Neural cell (in vitro differentiated cells): ENCODE measurements around the gene FNDC3A. TPM values are rescaled to one million over a fixed set of nuclear protein-coding genes. Genes with fewer than 3 reads are reported as not detected.

Experiments
- H2AFZ ChIP-seq: fragments of 200-600, 300-800 bp; sonication (generic), shearing (Covaris generic); 2 replicates; pipeline ENCODE4 v1.6.0; 2014; ENCODE audit warnings: low read depth, mild to moderate bottlenecking, antibody characterized with exemption, low read length, moderate library complexity
- H3F3A ChIP-seq: fragments of 200-600 bp; shearing (Covaris generic); 2 replicates; pipeline ENCODE4 v1.6.1; 2016; ENCODE audit warnings: mild to moderate bottlenecking, moderate library complexity, mixed read lengths, antibody characterized with exemption, low read length; ENCODE audit not compliant: insufficient read depth, poor library complexity, severe bottlenecking
- H3K27ac ChIP-seq: fragments of 200-600, 300-800 bp; sonication (generic), shearing (Covaris generic); 2 replicates; pipeline ENCODE4 v1.5.1; 2014; ENCODE audit warnings: mild to moderate bottlenecking, low read length, moderate library complexity
- H3K27me3 ChIP-seq: fragments of 300-800, 200-600 bp; sonication (generic), shearing (Covaris generic); 2 replicates; pipeline ENCODE4 v1.6.0; 2014; ENCODE audit warnings: mild to moderate bottlenecking, low read depth, low read length, moderate library complexity; ENCODE audit not compliant: insufficient read depth
- H3K36me3 ChIP-seq: fragments of 300-800, 200-600 bp; sonication (generic), shearing (Covaris generic); 2 replicates; pipeline ENCODE4 v1.5.1; 2014; ENCODE audit warnings: mild to moderate bottlenecking, antibody characterized with exemption, low read length, moderate library complexity; ENCODE audit not compliant: insufficient read depth
- H3K4me2 ChIP-seq: fragments of 300-800, 200-600 bp; sonication (generic), shearing (Covaris generic); 2 replicates; pipeline ENCODE4 v1.6.0; 2014; ENCODE audit warnings: mild to moderate bottlenecking, low read length
- H3K4me3 ChIP-seq: fragments of 300-800, 200-600 bp; sonication (generic), shearing (Covaris generic); 2 replicates; pipeline ENCODE4 v1.5.1; 2014; ENCODE audit warnings: mild to moderate bottlenecking, low read length, moderate library complexity
- H3K79me2 ChIP-seq: fragments of 200-600 bp; shearing (Covaris generic); replicated peaks from 2 replicates; pipeline ENCODE4 v1.6.0; 2014; ENCODE audit warnings: mild to moderate bottlenecking, low read length, moderate library complexity; ENCODE audit not compliant: insufficient read depth
- H3K9ac ChIP-seq: fragments of 300-800, 200-600 bp; sonication (generic), shearing (Covaris generic); 2 replicates; pipeline ENCODE4 v1.6.1; 2016; ENCODE audit warnings: mild to moderate bottlenecking, low read length, mixed read lengths
- H3K9me2 ChIP-seq: fragments of 200-600 bp; shearing (Covaris generic); 2 replicates; pipeline ENCODE4 v1.6.1; 2016; ENCODE audit warnings: mild to moderate bottlenecking, low read length, mixed read lengths; ENCODE audit not compliant: insufficient read depth
- H3K9me3 ChIP-seq: fragments of 200-600, 300-800 bp; sonication (generic), shearing (Covaris generic); 2 replicates; pipeline ENCODE4 v1.6.1; 2016; ENCODE audit warnings: mild to moderate bottlenecking, mixed run types, low read length, moderate library complexity, mixed read lengths
- H4K20me1 ChIP-seq: fragments of 200-600 bp; shearing (Covaris generic); 2 replicates; pipeline ENCODE4 v1.6.1; 2016; ENCODE audit warnings: mild to moderate bottlenecking, mixed run types; ENCODE audit not compliant: insufficient read depth
- EP300 ChIP-seq: fragments of 450-650 bp; conservative IDR thresholded peaks from 2 replicates; pipeline ENCODE4 v1.6.1; 2014; ENCODE audit warnings: antibody characterized with exemption, mild to moderate bottlenecking, moderate library complexity; ENCODE audit not compliant: poor library complexity, severe bottlenecking
- EZH2 ChIP-seq: fragments of 200-600, 300-800 bp; shearing (Covaris generic), sonication (generic); IDR thresholded peaks from 2 replicates; pipeline ENCODE4 v1.6.1; 2014; ENCODE audit warnings: antibody characterized with exemption, low read length, borderline replicate concordance, mild to moderate bottlenecking; ENCODE audit not compliant: insufficient read depth, poor library complexity, severe bottlenecking
- MXI1 ChIP-seq: fragments of 450-650 bp; conservative IDR thresholded peaks from 2 replicates; pipeline ENCODE4 v1.6.1; 2014; ENCODE audit warnings: antibody characterized with exemption, mild to moderate bottlenecking; ENCODE audit not compliant: poor library complexity, severe bottlenecking
- POLR2AphosphoS5 ChIP-seq: IDR thresholded peaks from 2 replicates; pipeline ENCODE4 v1.6.1; 2012
- RAD21 ChIP-seq: fragments of 450-650 bp; conservative IDR thresholded peaks from 2 replicates; pipeline ENCODE4 v1.6.1; 2014; ENCODE audit warnings: antibody characterized with exemption, mild to moderate bottlenecking, moderate library complexity
- SMC3 ChIP-seq: fragments of 450-650 bp; conservative IDR thresholded peaks from 2 replicates; pipeline ENCODE4 v1.6.1; 2014; ENCODE audit warnings: antibody characterized with exemption, mild to moderate bottlenecking, moderate library complexity; ENCODE audit not compliant: poor library complexity
- TAF1 ChIP-seq: IDR thresholded peaks from 2 replicates; pipeline ENCODE4 v1.6.1; 2012; ENCODE audit warnings: low read depth
- polyA plus RNA-seq: library from polyadenylated mRNA; depleted of rRNA; stranded (reverse); fragments of >200 nt; gene quantifications from 2 replicates; pipeline ENCODE4 v1.2.3, GENCODE V29; 2014
- TF ChIP-seq, protein P1 (sequence below): IDR thresholded peaks from 2 replicates; pipeline ENCODE4 v1.6.1; 2012; ENCODE audit warnings: borderline replicate concordance
- TF ChIP-seq, protein P2 (sequence below): fragments of 450-650 bp; IDR thresholded peaks from 2 replicates; pipeline ENCODE4 v1.5.1; 2014; ENCODE audit warnings: antibody characterized with exemption, mild to moderate bottlenecking, moderate library complexity; ENCODE audit not compliant: poor library complexity, severe bottlenecking

FNDC3A gene
- polyA plus RNA-seq, 1 donor from 2014 or later = 83.8 TPM

DNA sequence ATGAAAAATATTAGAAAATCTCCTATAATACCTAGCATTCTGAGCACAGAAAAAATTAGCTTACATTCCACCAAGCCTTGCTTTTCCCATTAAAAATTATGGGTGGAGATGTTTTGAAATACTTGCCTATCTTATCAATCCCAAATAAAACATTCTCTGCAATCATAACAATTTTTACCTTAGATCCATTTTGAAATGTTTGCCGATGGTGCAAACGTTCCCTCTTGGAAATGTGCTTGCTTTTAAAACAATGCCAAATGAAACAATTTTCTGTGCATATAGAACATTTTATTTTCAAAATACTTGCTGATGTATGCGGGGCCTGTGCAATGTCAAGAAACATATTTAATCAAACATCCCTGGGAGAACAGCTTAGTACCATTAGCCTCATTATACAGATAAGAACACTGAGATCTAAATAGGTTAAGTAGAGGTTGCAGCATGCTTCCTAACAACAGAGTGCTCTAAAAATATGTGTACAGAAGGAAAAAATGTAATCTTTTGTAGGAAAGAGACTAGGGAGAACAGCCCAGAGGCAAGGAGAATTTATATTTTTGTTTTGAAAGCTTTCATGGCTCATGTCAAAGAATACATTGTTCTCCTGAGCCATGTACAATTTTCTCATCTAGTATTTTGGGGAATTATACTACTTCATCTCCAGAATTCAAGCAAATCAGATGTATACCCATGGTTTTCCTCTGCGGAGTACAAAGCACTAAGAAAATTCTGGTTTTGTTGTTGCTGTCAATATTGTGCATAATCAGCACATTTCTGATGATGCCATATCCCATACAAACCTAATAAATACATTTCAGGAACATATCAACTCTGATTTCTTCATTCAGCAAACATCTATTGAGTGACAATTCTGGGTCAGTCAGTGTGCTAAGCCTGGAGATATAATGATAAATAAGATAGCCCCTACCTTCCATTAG lies 25.9 kb upstream of the FNDC3A start:
- Histone ChIP-seq H3K27ac (no peak overlapping the region), H3K9me3 (no peaks in the 10 kb centered on the region), H3K4me2 (no peak overlapping the region), H2AFZ (no peak overlapping the region), H3K4me3 (no peak overlapping the region), H3K79me2 (no peaks in the 10 kb centered on the region), H3K27me3 (no peaks in the 10 kb centered on the region), H4K20me1 (no peaks in the 10 kb centered on the region), H3K9me2 (no peaks in the 10 kb centered on the region), H3K36me3 (no peaks in the 10 kb centered on the region), H3F3A (no peaks in the 10 kb centered on the region), H3K9ac (no peak overlapping the region)
- TF ChIP-seq TAF1 (no peak), MXI1 (no peak), EZH2 (no peak), POLR2AphosphoS5 (no peak), RAD21 (no peak), EP300 (no peak), SMC3 (no peak)
- TF ChIP-seq, protein P1, sequence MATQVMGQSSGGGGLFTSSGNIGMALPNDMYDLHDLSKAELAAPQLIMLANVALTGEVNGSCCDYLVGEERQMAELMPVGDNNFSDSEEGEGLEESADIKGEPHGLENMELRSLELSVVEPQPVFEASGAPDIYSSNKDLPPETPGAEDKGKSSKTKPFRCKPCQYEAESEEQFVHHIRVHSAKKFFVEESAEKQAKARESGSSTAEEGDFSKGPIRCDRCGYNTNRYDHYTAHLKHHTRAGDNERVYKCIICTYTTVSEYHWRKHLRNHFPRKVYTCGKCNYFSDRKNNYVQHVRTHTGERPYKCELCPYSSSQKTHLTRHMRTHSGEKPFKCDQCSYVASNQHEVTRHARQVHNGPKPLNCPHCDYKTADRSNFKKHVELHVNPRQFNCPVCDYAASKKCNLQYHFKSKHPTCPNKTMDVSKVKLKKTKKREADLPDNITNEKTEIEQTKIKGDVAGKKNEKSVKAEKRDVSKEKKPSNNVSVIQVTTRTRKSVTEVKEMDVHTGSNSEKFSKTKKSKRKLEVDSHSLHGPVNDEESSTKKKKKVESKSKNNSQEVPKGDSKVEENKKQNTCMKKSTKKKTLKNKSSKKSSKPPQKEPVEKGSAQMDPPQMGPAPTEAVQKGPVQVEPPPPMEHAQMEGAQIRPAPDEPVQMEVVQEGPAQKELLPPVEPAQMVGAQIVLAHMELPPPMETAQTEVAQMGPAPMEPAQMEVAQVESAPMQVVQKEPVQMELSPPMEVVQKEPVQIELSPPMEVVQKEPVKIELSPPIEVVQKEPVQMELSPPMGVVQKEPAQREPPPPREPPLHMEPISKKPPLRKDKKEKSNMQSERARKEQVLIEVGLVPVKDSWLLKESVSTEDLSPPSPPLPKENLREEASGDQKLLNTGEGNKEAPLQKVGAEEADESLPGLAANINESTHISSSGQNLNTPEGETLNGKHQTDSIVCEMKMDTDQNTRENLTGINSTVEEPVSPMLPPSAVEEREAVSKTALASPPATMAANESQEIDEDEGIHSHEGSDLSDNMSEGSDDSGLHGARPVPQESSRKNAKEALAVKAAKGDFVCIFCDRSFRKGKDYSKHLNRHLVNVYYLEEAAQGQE = no peak
- TF ChIP-seq, protein P2, sequence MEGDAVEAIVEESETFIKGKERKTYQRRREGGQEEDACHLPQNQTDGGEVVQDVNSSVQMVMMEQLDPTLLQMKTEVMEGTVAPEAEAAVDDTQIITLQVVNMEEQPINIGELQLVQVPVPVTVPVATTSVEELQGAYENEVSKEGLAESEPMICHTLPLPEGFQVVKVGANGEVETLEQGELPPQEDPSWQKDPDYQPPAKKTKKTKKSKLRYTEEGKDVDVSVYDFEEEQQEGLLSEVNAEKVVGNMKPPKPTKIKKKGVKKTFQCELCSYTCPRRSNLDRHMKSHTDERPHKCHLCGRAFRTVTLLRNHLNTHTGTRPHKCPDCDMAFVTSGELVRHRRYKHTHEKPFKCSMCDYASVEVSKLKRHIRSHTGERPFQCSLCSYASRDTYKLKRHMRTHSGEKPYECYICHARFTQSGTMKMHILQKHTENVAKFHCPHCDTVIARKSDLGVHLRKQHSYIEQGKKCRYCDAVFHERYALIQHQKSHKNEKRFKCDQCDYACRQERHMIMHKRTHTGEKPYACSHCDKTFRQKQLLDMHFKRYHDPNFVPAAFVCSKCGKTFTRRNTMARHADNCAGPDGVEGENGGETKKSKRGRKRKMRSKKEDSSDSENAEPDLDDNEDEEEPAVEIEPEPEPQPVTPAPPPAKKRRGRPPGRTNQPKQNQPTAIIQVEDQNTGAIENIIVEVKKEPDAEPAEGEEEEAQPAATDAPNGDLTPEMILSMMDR = no peak

DNA sequence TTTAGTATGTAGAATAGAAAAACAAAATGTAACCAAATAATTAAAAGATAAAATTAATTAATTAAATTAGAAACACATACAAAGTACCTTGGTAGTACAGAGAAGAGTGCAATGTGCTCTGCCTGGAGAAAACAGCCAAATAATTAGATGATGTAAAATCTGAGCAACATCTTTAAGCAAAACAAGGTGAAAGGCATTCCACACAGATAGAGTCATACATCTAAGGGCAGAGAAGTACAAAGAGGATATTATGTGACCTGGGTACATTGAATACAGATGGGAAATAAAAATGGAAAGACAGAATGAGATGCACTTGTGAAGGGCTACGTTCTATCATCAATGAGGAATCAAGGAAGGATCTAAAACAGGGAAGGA lies 25.2 kb upstream of the FNDC3A start:
- H3K36me3 ChIP-seq = no peaks in the 10 kb centered on the region
- no peaks in the 10 kb centered on the region for H3K9me3 ChIP-seq
- no peak overlapping the region for H2AFZ ChIP-seq
- no peak overlapping the region for H3K9ac ChIP-seq
- no peaks in the 10 kb centered on the region for H4K20me1 ChIP-seq
- no peaks in the 10 kb centered on the region for H3F3A ChIP-seq
- no peaks in the 10 kb centered on the region for H3K79me2 ChIP-seq
- TF ChIP-seq TAF1 (no peak), RAD21 (no peak), SMC3 (no peak), POLR2AphosphoS5 (no peak), EZH2 (no peak), EP300 (no peak), MXI1 (no peak)
- TF ChIP-seq, protein P2 = no peak
- TF ChIP-seq, protein P1 = no peak
- no peaks in the 10 kb centered on the region for H3K27me3 ChIP-seq
- no peak overlapping the region for H3K4me3 ChIP-seq
- no peaks in the 10 kb centered on the region for H3K9me2 ChIP-seq
- no peak overlapping the region for H3K27ac ChIP-seq
- no peak overlapping the region for H3K4me2 ChIP-seq
